OCI-LY7 (cell line): ENCODE results near the gene PIK3CG. TPM values are rescaled to one million over a fixed set of nuclear protein-coding genes. Genes with fewer than 3 reads are reported as not detected.
"Not testable (repeated sequence)": the region's sequence is repeated elsewhere in the genome, so short reads cannot be mapped to it uniquely, and the experiment has no call there.

ENCODE experiments used
- BruUV-seq: library from RNA; stranded (reverse); fragments of 400-500 nt; replicated peaks from 2 replicates; lab custom pipeline; 2021; lab: Mats Ljungman, UMichigan
- CTCF ChIA-PET: fragments of 300-600 bp; sonication (Branson Sonifier 250); formaldehyde crosslinking; loops from one replicate; lab custom pipeline; 2022; ENCODE audit warnings: antibody characterized with exemption; ENCODE audit not compliant: unreplicated experiment; lab: Charles Lee
- POLR2A ChIA-PET: fragments of 300-600 bp; sonication (Branson Sonifier 250); formaldehyde crosslinking; loops from one replicate; lab custom pipeline; 2022; ENCODE audit warnings: antibody characterized with exemption; lab: Charles Lee
- DNase-seq: peaks from one replicate; pipeline ENCODE4 v3.0.0-alpha.2; 2015; ENCODE audit warnings: low spot score
- H2AFZ ChIP-seq: fragments of 200-600 bp; sonication (generic), shearing (Covaris generic); 2 replicates; pipeline ENCODE4 v1.6.1; 2014; ENCODE audit warnings: mild to moderate bottlenecking, antibody characterized with exemption, low read length, moderate library complexity
- H3K27ac ChIP-seq: fragments of 200-600 bp; sonication (generic); 2 replicates; pipeline ENCODE4 v1.5.1; 2014; ENCODE audit warnings: mixed run types, low read depth, mild to moderate bottlenecking, moderate library complexity, low read length, inconsistent platforms; ENCODE audit not compliant: poor library complexity, severe bottlenecking
- H3K36me3 ChIP-seq: fragments of 200-600 bp; sonication (generic); 2 replicates; pipeline ENCODE4 v1.6.1; 2014; ENCODE audit warnings: mild to moderate bottlenecking, antibody characterized with exemption, low read length, moderate library complexity, mixed read lengths; ENCODE audit not compliant: insufficient read depth
- H3K4me1 ChIP-seq: fragments of 200-600 bp; sonication (generic); 2 replicates; pipeline ENCODE4 v1.5.1; 2014; ENCODE audit warnings: mild to moderate bottlenecking, low read length; ENCODE audit not compliant: insufficient read depth, poor library complexity, severe bottlenecking
- H3K4me2 ChIP-seq: fragments of 200-600 bp; sonication (generic); 2 replicates; pipeline ENCODE4 v1.6.1; 2014; ENCODE audit warnings: mild to moderate bottlenecking, low read length
- H3K4me3 ChIP-seq: fragments of 200-600 bp; sonication (generic); 2 replicates; pipeline ENCODE4 v1.5.1; 2014; ENCODE audit warnings: mild to moderate bottlenecking, low read depth, low read length; ENCODE audit not compliant: poor library complexity, severe bottlenecking
- H3K79me2 ChIP-seq: fragments of 200-600 bp; sonication (generic); 2 replicates; pipeline ENCODE4 v1.6.1; 2016; ENCODE audit warnings: low read depth, mild to moderate bottlenecking, low read length, moderate library complexity, mixed read lengths; ENCODE audit not compliant: insufficient read depth
- H3K9me2 ChIP-seq: fragments of 200-600 bp; sonication (generic); 2 replicates; pipeline ENCODE4 v1.6.1; 2016; ENCODE audit warnings: mild to moderate bottlenecking, low read length, mixed read lengths; ENCODE audit not compliant: insufficient read depth
- H3K9me3 ChIP-seq: fragments of 200-600 bp; sonication (generic); 2 replicates; pipeline ENCODE4 v1.6.1; 2014; ENCODE audit warnings: mild to moderate bottlenecking, mixed run types, low read length, mixed read lengths
- H4K20me1 ChIP-seq: fragments of 200-600 bp; sonication (generic); 2 replicates; pipeline ENCODE4 v1.6.1; 2014; ENCODE audit warnings: mild to moderate bottlenecking, antibody characterized with exemption, low read length, moderate library complexity, mixed read lengths; ENCODE audit not compliant: insufficient read depth
- CTCF ChIP-seq: fragments of 200-600 bp; sonication (generic); conservative IDR thresholded peaks from 2 replicates; pipeline ENCODE4 v1.5.1; 2014; ENCODE audit warnings: mild to moderate bottlenecking, antibody characterized with exemption, low read length, moderate library complexity, mixed read lengths
- EZH2phosphoT487 ChIP-seq: fragments of 200-600 bp; sonication (generic); IDR thresholded peaks from 2 replicates; pipeline ENCODE4 v1.6.1; 2018; ENCODE audit warnings: low read depth, borderline replicate concordance, mild to moderate bottlenecking, mixed run types, antibody characterized with exemption, low read length, moderate library complexity, mixed read lengths
- intact Hi-C: fragments of 100-400 bp; cut with micrococcal nuclease; formaldehyde crosslinking; loops from one replicate; pipeline ENCODE4 v1.10.0; 2022; ENCODE audit not compliant: unreplicated experiment
- total RNA-seq, 2 experiments: library from RNA; depleted of rRNA in 1 of 2; stranded (reverse); fragments of >200 nt in 1 of 2; shearing (Covaris generic) in 1 of 2; gene quantifications; 2 replicates each; pipeline ENCODE4 v1.2.3, GENCODE V29; 2014 to 2022

Gene PIK3CG
- total RNA-seq, 2 experiments from 2014 or later: 22.8 to 47.2 TPM

- H3K9me3 ChIP-seq: peaks cover 4% of the 10 kb centered on the region; the same call in 1 of the 2 replicates
- no peak overlapping the region for H2AFZ ChIP-seq
- no peaks in the 10 kb centered on the region for H3K4me1 ChIP-seq
- DNase-seq: no peak
- no peaks in the 10 kb centered on the region for H3K9me2 ChIP-seq
- H3K4me2 ChIP-seq: no peak overlapping the region
- no TSS peak for BruUV-seq
- no peak overlapping the region for H3K27ac ChIP-seq
- ChIA-PET CTCF (no interaction called here), POLR2A (no interaction called here)
- intact Hi-C loops: no loop called here
- no peaks in the 10 kb centered on the region for H4K20me1 ChIP-seq
- no peaks in the 10 kb centered on the region for H3K36me3 ChIP-seq
- H3K4me3 ChIP-seq: no peak overlapping the region
- TF ChIP-seq EZH2phosphoT487 (no peak), CTCF (no peak)
- H3K79me2 ChIP-seq: no peaks in the 10 kb centered on the region
These were observed 35.6 kb upstream of the PIK3CG start for GRCh38 chr7:106829496-106829895.

- CTCF ChIA-PET, intact Hi-C loops, H3K36me3 ChIP-seq, H3K4me3 ChIP-seq, DNase-seq, H2AFZ ChIP-seq, H3K27ac ChIP-seq, H3K9me2 ChIP-seq, H4K20me1 ChIP-seq, H3K4me1 ChIP-seq, H3K79me2 ChIP-seq, BruUV-seq, H3K9me3 ChIP-seq, H3K4me2 ChIP-seq: not testable (repeated sequence)
- POLR2A ChIA-PET: interaction anchor here (0.6 kb wide), 1 partner anchor 723 kb away, joined by 3 read pairs; no protein-coding TSS in a partner anchor
These were observed 34.2 kb upstream of the PIK3CG start for GRCh38 chr7:106830896-106831295.

GRCh38 chr7:106836816-106837215 is 28.3 kb upstream of the PIK3CG start:
- Histone ChIP-seq H3K9me2 (no peaks in the 10 kb centered on the region), H3K4me2 (no peak overlapping the region), H3K27ac (no peak overlapping the region), H4K20me1 (no peaks in the 10 kb centered on the region), H3K9me3 (no peaks in the 10 kb centered on the region), H3K36me3 (no peaks in the 10 kb centered on the region), H3K79me2 (no peaks in the 10 kb centered on the region), H3K4me1 (no peaks in the 10 kb centered on the region), H2AFZ (no peak overlapping the region), H3K4me3 (no peak overlapping the region)
- BruUV-seq: no TSS peak
- ChIA-PET POLR2A (no interaction called here), CTCF (no interaction called here)
- DNase-seq: no peak
- intact Hi-C loops: no loop called here
- no peak for TF ChIP-seq CTCF
- no peak for TF ChIP-seq EZH2phosphoT487
